Measurements from ENCODE around the gene LY6G5B.

The LY6G5B gene, protein sequence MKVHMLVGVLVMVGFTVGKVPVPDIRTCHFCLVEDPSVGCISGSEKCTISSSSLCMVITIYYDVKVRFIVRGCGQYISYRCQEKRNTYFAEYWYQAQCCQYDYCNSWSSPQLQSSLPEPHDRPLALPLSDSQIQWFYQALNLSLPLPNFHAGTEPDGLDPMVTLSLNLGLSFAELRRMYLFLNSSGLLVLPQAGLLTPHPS

DNA sequence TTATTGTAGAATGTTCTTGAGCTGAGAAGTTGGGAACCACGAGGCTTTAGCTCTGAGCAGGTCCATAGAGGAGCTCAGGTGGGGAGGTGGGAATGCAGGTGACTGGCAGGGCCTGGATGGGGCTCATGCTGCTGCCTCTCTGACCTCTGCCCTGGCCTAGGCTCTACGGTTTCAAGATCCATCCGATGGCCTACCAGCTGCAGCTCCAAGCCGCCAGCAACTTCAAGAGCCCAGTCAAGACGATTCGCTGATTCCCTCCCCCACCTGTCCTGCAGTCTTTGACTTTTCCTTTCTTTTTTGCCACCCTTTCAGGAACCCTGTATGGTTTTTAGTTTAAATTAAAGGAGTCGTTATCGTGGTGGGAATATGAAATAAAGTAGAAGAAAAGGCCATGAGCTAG lies at the start of gene LY6G5B:
Gene LY6G5B, plus strand, starts transcription at position 301 of the 400 bp plus-strand sequence. CDS start 975 bp downstream, outside the sequence.
- no peak for DNase-seq

DNA sequence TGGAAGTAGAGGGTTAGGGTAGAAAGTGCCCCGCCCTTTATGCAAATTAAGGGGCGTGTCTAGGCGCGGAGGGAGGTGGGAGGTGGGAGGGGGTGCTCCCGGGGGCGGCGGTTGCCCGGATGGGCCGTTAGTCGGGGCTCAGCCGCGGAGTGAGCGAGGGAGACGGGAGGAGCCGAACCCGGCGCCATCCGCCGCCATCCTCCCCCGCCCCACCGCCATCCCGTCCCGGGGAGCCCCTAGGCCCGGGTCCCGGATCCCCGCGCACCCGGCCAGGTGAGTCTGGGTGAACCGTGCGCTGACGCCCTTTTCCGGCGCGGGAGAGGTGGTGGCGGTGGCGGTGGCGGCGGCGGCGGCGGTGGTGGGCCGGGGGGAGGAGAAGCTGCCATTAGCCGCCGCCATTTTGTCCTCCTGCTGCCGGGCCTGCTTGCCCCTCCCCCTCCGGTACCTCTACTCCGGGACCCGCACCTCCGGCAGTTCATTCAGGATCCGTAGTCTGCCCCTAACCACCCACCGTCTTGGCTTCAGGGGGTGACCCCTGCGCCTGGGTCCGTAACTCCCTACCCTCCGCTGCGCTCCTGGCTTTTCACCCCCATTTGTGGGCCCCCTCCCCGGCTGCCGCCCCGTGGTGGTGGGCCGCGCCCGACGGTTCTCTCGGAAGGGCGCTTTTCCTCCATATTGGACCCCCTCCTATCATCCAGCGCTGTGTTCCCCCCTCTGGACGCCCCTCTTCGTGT lies 49.0 kb upstream of the LY6G5B start, which contains the start of gene PRRC2A:
Gene PRRC2A, plus strand, starts transcription at position 130 of the 734 bp plus-strand sequence. CDS start 2,075 bp downstream, outside the sequence.
- peak; percentile 71 for DNase-seq

DNA sequence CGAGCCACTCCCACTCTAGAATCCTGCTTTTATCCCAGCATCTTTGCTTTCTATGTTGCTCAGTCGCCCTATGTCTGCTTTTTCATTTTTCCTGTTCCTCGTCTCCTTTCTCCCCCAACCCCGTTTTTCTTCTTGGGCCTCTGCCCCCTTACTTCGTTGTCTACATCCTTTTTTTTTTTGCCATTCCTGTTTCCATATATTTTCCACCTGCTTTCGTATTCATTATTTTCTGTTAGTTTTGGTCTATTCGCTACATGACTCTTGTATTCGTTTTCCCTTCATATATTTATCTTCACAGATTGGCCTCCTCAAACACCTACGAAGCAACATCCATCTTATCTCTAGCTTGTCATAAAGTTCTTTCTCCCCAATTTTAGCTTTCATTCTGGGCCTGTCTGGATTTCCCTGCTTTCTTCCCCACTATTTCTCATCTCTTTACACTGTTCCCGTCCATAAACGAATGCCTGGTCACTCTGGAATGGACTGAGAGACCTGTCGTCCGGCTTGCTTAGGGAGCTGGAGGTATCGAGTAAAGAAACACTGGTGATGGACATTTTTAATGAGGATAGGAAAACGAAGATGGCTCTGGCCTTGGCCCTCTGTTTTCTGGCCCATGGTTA lies 48.3 kb upstream of the LY6G5B start:
- no peak for DNase-seq

DNA sequence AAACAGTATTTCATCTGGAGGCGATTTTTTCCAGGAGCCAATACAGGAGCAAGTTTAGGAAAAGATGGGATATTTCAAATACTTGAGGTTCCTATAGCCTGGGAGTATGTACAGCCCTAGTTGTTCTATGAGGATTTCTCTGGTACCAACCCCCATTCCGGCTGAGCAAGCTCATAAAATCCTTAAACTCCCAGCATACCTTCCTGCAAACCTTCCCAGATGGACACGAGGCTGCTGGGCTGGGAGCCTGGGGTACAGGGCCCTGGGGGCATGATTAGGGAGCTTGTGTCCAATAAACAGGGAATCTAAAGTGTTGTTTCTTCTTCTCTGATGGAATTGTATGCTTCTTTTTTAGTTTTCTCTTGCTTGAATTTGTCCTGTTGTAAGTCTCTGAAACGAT lies 47.8 kb upstream of the LY6G5B start:
- DNase-seq = no peak

DNA sequence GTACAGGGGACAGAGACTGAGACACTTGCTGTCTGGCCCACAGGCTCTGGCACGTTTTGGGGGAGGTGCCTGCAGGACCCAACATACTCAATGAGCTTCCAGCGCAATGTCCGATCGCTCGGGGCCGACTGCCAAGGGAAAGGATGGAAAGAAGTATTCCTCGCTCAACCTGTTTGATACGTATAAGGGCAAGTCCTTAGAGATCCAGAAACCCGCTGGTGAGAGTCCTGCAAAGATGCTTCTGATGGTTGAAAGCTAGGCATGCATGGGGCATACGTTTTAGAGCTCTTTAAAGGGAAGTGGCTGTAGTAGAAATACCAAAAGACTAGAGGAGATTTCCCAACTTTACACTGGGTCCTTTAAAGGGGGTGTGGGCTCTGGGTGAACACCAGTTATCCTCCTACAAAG lies 47.1 kb upstream of the LY6G5B start:
- DNase-seq = no peak

DNA sequence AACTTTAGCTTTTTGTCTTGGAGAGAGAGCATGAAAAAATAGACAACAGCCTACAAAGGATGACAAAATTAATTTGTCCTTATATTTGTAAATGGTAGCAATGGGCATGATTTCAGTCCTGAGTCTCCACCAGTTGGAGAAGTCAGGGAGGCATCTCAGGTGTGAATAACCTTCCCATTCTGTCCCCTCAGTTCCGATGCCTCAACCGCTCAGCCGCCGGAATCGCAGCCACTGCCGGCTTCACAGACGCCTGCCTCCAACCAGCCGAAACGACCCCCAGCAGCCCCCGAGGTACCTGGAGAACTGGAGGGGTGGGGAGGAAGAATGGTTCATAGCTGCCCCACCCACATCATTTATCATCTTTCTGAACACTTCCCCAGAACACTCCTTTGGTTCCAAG lies 45.7 kb upstream of the LY6G5B start:
- no peak for DNase-seq

DNA sequence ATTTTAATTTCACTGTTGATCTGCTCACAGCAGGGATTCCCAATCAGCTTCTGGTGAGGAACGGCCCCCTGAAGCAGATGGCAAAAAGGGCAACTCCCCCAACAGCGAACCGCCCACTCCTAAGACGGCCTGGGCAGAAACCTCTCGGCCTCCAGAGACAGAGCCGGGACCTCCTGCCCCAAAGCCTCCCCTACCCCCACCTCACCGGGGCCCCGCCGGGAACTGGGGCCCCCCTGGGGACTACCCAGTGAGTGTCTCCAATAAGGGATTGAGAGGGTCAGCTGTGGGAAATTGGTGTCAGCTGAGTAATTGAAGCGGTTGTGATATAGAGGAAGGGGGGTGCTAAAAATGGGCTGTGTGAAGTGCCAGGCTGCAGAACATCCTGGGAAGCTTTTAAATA lies 42.8 kb upstream of the LY6G5B start:
- no peak for DNase-seq

DNA sequence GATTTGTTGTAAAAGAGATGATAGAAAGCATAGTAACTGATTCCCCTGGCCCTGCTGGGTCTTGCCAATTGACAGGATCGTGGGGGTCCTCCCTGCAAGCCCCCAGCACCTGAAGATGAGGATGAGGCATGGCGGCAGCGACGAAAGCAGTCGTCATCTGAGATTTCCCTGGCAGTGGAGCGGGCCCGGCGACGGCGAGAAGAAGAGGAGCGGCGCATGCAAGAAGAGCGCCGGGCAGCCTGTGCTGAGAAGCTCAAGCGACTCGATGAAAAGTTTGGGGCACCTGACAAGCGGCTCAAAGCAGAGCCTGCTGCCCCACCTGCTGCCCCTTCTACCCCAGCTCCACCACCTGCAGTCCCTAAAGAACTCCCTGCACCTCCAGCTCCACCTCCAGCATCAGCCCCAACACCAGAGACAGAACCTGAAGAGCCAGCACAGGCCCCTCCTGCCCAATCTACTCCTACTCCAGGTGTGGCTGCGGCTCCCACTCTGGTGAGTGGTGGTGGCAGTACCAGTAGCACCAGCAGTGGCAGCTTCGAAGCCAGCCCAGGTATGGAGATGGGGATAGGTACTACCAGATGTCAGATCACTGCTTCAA lies 42.0 kb upstream of the LY6G5B start:
- DNase-seq = no peak

DNA sequence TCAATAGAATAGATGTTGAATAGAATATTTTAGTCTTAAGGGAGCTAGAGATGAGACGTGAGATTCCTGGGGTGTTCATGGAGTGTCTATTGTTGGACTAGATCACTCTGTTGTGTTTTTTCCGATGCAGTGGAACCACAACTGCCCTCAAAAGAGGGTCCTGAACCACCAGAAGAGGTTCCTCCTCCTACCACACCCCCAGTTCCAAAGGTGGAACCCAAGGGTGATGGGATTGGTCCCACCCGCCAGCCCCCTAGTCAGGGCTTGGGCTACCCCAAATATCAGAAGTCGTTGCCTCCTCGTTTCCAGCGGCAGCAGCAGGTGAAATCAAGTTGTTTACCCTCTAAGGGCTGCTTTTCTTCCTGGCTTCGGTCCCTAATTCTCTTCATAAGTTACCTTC lies 40.8 kb upstream of the LY6G5B start:
- no peak for DNase-seq

DNA sequence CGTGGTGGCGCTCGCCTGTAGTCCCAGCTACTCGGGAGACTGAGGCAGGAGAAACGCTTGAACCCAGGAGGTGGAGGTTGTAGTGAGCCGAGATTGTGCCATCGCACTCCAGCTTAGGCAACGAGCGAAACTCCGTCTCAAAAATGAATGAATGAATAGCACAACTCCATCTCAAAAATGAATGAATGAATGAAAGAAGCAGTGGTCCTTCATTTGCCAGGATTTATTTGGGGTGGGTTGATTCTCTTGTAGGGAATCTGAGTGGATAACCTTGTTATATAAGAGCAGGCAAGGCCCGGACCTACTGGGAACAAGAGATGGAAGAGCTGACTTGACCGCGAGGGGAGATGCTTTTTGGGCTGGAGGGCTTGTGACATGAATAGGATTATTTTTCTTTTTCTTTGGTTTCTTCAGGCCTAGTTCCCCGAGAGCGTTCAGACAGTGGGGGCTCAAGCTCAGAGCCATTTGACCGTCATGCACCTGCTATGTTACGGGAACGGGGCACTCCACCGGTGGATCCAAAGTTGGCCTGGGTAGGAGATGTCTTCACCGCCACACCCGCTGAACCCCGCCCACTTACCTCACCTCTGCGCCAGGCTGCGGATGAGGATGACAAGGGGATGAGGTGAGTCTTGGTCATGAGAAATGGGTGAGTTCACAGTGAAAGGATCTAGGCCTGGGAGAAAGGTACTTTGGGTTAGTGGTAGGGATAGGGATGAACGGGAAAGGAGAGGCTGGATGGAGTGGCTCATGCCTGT lies 39.4 kb upstream of the LY6G5B start:
- DNase-seq = no peak

DNA sequence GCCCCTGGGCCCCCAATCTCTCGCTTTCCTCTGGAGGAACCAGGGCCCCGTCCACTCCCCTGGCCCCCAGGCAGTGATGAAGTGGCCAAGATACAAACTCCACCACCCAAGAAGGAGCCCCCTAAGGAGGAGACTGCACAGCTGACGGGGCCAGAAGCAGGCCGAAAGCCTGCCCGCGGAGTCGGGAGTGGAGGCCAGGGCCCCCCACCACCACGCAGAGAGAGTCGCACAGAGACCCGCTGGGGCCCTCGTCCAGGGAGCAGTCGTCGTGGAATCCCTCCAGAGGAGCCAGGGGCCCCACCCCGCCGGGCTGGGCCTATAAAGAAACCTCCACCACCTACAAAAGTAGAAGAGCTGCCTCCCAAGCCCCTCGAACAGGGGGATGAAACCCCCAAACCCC lies 38.6 kb upstream of the LY6G5B start:
- DNase-seq = no peak

DNA sequence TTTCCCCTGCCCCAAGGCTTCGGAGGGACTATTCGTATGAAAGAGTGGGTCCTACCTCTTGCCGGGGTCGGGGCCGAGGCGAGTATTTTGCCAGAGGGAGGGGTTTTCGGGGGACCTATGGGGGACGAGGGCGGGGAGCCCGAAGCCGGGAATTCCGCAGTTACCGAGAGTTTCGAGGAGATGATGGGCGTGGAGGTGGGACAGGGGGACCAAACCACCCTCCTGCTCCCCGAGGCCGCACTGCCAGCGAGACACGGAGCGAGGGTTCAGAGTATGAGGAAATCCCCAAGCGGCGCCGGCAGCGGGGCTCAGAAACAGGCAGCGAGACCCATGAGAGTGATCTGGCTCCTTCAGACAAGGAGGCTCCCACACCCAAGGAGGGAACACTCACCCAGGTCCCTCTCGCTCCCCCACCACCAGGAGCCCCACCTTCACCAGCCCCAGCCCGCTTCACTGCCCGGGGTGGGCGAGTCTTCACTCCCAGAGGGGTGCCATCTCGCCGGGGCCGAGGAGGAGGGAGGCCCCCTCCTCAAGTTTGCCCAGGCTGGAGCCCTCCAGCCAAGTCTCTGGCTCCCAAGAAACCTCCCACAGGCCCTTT lies 38.0 kb upstream of the LY6G5B start:
- no peak for DNase-seq

DNA sequence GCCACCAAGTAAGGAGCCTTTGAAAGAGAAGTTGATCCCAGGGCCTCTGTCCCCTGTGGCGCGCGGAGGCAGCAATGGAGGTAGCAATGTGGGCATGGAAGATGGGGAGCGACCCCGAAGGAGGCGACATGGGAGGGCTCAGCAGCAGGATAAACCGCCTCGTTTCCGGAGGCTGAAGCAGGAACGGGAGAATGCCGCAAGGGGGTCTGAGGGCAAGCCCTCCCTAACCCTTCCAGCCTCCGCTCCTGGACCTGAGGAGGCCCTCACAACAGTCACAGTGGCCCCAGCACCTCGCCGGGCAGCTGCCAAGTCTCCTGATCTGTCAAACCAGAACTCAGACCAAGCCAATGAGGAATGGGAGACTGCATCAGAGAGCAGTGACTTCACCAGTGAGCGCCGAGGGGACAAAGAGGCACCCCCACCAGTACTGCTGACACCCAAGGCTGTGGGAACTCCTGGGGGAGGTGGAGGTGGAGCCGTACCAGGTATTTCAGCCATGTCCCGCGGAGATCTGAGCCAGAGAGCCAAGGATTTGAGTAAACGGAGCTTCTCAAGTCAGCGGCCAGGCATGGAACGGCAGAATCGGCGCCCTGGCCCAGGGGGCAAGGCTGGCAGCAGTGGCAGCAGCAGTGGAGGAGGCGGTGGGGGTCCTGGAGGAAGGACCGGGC lies 37.4 kb upstream of the LY6G5B start:
- DNase-seq = no peak

DNA sequence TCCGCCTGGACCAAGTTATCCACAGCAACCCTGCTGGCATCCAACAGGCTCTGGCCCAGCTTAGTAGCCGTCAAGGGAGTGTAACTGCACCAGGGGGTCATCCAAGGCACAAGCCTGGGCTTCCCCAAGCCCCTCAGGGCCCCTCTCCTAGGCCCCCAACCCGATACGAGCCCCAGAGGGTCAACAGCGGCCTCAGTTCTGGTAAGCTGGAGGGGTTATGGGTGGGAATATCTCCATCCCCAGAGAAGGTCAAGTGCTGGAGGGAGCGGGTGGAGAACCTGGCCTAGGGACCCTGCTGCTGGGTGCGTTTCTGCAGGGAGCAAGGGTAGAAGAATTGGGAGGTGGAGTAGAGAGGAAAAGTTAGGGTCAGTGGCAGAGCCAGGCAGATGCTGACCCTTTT lies 36.3 kb upstream of the LY6G5B start:
- DNase-seq = no peak

DNA sequence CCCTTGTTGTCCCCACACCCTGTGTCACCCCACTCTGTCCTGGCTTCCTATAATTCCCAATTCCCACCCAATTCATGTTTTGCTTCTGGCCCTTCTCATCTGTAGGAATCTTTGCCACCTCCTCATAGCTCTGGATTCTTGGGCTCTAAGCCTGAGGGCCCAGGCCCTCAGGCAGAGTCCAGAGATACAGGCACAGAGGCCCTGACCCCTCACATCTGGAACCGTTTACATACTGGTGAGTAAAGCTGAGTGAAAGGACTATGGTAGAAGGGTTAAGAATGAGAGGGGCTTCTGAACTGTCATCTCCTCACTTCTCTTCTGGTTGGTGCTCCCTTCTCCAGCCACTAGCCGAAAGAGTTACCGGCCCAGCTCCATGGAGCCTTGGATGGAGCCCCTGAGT lies 35.6 kb upstream of the LY6G5B start:
- DNase-seq = no peak

DNA sequence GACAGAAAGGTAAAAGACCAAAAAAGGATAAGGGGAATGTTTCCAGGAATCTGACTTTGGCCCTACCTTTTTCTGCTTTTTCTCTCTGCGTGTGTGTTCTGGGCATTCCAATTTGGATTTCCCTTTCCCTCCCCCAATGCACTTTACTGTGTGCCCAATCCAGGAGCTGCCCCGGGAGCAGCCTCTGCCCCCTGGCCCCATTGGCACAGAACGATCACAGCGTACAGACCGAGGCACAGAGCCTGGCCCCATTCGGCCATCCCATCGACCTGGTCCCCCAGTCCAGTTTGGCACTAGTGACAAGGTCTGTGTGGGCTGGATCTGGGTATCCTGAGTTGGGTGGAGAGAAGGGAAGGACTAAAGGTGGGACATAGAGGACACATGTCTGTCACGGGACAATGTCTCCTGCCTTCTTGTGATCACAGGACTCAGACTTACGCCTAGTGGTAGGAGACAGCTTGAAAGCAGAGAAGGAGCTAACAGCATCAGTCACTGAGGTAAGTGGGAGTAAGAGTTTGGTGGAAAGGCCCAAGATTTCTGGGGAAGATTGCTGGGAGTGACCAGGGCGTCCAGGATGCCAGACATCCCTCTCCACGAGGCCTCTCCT lies 34.7 kb upstream of the LY6G5B start:
- DNase-seq = no peak

DNA sequence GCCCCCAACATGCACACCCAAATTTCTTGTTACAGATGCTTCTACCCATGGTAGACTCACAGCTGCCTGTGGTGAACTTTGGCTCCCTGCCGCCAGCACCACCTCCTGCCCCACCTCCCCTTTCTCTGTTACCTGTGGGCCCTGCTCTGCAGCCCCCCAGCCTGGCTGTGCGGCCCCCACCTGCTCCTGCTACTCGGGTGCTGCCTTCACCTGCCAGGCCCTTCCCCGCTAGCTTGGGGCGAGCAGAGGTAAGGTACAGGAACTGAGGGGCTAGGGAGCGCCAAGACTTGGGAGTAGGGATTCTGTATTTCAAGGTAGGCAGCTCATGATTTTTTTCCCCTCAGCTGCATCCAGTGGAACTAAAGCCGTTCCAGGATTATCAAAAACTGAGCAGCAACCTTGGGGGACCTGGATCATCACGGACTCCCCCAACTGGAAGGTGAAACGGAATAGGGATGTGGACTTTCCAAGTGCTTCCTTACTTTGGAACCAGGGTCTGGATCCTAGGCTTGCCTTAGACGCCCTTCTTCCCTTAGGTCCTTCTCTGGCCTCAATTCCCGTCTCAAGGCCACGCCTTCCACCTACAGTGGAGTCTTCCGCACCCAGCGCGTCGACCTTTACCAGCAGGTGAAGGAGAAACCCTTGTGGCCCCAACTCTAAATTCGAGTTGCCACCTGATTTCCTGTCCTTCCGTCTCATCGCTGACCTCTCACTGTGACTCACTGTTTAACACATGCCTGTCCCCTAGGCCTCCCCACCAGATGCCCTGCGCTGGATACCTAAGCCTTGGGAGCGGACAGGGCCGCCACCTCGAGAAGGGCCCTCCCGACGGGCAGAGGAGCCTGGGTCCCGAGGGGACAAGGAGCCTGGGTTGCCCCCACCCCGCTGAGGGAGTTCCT lies 32.8 kb upstream of the LY6G5B start:
- no peak for DNase-seq

DNA sequence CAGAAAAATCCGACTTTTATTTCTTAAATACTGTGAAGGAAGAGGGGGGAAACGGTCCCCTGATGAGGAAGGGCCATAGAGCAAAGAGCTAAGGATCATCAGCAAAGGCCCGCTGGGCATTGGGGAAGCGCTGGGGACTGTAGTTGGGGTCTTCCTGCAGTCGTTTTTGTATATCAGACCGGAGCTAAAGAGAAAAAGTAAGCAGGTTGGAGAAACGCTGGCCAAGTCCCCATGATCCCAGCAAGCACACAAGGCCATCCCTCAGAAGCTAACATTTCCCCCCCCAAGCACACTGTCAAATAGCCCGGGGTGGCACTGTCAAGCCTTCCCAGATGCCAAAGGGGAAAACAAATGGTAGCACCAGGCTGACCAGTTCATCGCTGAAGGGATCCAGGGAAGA lies 30.7 kb upstream of the LY6G5B start:
- no peak for DNase-seq

DNA sequence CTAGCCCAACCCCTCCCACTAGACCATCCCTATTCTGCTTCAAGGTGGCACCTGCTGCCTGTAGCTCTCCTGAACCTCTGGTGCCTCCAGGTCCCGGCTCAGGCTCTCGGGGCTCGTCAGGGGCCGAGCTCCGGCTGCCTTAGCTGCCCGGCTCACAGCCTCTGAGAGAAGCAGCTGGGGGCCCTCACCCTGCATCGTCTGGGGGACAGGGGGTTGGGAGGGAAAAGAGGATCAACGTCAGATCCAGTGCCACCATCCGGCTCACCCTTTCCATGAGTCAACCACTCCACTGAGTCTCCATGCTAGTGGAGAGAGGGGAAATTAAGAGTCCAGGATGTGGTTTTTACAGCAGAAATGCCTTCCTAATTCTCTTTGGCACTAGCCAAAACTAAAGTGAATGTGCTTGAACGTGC lies 30.3 kb upstream of the LY6G5B start:
- DNase-seq = no peak

DNA sequence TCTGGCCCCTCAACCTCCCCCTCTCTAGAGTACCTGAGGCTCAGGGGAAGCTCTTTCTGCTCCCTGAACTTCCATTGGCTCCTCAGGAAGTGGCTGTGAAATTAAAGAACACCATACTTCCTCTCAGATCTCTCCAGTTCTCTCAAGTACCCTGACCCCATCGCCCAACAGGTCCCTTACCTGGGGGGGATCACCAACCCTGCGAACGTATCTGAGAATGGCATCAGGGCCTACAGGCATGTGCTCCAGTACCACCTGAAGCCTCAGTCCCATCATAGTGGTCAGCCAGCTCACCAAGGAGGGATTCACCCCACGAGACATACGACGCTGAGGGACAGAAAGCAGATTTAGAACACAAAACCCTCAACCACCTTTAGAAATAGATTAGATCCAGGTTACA lies 29.2 kb upstream of the LY6G5B start:
- DNase-seq = no peak

DNA sequence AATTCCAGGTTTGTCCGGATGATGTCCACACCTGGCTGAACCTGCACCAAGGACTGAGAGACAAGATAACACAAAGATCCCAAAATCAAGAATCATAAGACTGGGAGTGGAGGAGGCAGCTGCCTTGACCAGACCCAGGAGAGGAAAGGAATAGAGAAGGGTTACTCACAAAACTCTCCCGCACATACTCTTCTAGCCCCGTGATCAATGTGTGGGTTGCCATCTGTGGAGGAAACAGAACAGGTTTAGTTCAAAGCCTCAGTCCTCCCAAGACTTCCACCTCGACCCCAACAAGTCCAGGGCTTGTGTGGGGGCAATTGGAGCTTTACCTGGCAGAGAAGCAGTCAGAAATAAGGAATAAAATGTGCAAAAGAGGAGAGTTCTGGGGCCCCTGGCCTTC lies 28.4 kb upstream of the LY6G5B start:
- DNase-seq = no peak

Measured in NCI-H446 treated with DMSO at 0.1 percent for 48 hours (cell line).